ENCODE data around the gene KIAA1755. TPM values are rescaled to one million over a fixed set of nuclear protein-coding genes. Genes with fewer than 3 reads are reported as not detected.

KIAA1755 gene
- polyA plus RNA-seq, 1 of the 3 experiments (the other 2 are of a cell fraction) = 0.54 TPM

- TF ChIP-seq TEAD4 (IDR thresholded peaks at IDR 0.05; ENCODE audit: borderline replicate concordance, insufficient read depth) = no peak
- TF ChIP-seq, protein P1, sequence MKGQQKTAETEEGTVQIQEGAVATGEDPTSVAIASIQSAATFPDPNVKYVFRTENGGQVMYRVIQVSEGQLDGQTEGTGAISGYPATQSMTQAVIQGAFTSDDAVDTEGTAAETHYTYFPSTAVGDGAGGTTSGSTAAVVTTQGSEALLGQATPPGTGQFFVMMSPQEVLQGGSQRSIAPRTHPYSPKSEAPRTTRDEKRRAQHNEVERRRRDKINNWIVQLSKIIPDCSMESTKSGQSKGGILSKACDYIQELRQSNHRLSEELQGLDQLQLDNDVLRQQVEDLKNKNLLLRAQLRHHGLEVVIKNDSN (IDR thresholded peaks at IDR 0.05; ENCODE audit: borderline replicate concordance, low read depth) = no peak
Measured at GRCh38 chr20:38258545-38259215, 1.9 kb downstream of the KIAA1755 start (continued).

DNA sequence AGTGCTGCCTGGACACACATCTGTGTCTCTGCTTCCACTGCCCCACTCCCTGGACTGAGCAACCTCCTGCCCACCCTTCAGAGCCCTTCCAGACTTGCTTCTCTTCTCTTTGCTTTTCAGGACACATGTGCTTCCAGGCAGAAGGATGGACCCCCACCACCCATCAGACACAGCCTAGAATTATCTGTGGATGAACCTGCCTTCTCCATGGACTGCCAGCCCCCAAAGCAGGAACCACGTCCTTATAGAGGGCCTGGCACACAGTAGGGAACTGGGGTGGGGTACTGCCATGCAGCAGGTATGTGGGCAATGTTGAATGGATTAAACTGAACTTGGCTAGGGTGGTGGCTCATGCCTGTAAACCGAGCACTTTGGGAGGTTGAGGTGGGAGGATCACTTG is 3.6 kb downstream of the KIAA1755 start:
- no peak overlapping the region for H3K9ac ChIP-seq
- 0 out of 4 replicates have a peak overlapping the region, but pooled peaks of 1 of the 2 experiments have one; percentile 8 for H3K4me3 ChIP-seq (ENCODE audit: low read depth in 2 of 2, low read length in 1 of 2)
- ChIA-PET CTCF (no interaction called here), POLR2A (no interaction called here)
- no peaks in the 10 kb centered on the region for H3K9me2 ChIP-seq
- H3K79me2 ChIP-seq (ENCODE audit: insufficient read depth) = no peaks in the 10 kb centered on the region; the same call in 1 of the 2 replicates
- no peaks in the 10 kb centered on the region for H3K36me3 ChIP-seq (replicated peaks in 1 of 2; ENCODE audit: control insufficient read depth in 1 of 2, insufficient read depth in 2 of 2, low read length in 1 of 2)
- no peaks in the 10 kb centered on the region for H4K20me1 ChIP-seq (ENCODE audit: insufficient read depth)
- no peak overlapping the region for H3K4me2 ChIP-seq
- peaks cover 22% of the 10 kb centered on the region for H3F3A ChIP-seq (replicated peaks; ENCODE audit: insufficient read depth)
- H3K4me1 ChIP-seq (ENCODE audit: control insufficient read depth in 1 of 2, insufficient read depth in 2 of 2, low read depth in 1 of 2, low read length in 1 of 2) = peaks cover 3 to 7% of the 10 kb centered on the region in 2 experiments; a peak in 2 of 4 replicates
- H2AFZ ChIP-seq (ENCODE audit: low read depth) = no peak overlapping the region
- TF ChIP-seq NFIC (IDR thresholded peaks at IDR 0.05; ENCODE audit: borderline replicate concordance) = no peak
- no peak for TF ChIP-seq GABPA (IDR thresholded peaks at IDR 0.05; ENCODE audit: low read depth)
- no peak for TF ChIP-seq JUND (IDR thresholded peaks at IDR 0.05)
- no peak for TF ChIP-seq GATA2 (CRISPR knock-in tag; IDR thresholded peaks at IDR 0.05)
- no peak for TF ChIP-seq YY1 (IDR thresholded peaks at IDR 0.05; ENCODE audit: low read depth)
- TF ChIP-seq FOXM1 (IDR thresholded peaks at IDR 0.05; ENCODE audit: low read depth) = no peak
- no peak for TF ChIP-seq MAX (IDR thresholded peaks at IDR 0.05; ENCODE audit: low read depth)
- TF ChIP-seq, protein P2, sequence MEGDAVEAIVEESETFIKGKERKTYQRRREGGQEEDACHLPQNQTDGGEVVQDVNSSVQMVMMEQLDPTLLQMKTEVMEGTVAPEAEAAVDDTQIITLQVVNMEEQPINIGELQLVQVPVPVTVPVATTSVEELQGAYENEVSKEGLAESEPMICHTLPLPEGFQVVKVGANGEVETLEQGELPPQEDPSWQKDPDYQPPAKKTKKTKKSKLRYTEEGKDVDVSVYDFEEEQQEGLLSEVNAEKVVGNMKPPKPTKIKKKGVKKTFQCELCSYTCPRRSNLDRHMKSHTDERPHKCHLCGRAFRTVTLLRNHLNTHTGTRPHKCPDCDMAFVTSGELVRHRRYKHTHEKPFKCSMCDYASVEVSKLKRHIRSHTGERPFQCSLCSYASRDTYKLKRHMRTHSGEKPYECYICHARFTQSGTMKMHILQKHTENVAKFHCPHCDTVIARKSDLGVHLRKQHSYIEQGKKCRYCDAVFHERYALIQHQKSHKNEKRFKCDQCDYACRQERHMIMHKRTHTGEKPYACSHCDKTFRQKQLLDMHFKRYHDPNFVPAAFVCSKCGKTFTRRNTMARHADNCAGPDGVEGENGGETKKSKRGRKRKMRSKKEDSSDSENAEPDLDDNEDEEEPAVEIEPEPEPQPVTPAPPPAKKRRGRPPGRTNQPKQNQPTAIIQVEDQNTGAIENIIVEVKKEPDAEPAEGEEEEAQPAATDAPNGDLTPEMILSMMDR (IDR thresholded peaks at IDR 0.05) = no peak
- H3K27me3 ChIP-seq (ENCODE audit: insufficient read depth) = no peaks in the 10 kb centered on the region
- 86% methylated on average over 2 of the region's 2 CpGs for WGBS (ENCODE audit: low lambda C conversion rate)
- no peak for DNase-seq
- no peaks in the 10 kb centered on the region for H3K9me3 ChIP-seq
- H3K27ac ChIP-seq (ENCODE audit: low read depth in 2 of 2, low read length in 1 of 2) = peak overlapping the region in 1 of 2 experiments; percentile 67; a peak in 2 of 4 replicates

GRCh38 chr20:38256021-38256420 is 4.5 kb downstream of the KIAA1755 start:
- ChIA-PET POLR2A (no interaction called here), CTCF (interaction anchor here (1.0 to 1.5 kb wide), 2 partner anchors 26 to 153 kb away, joined by 3 to 4 read pairs; no protein-coding TSS in a partner anchor)
- Histone ChIP-seq H3K79me2 (ENCODE audit: insufficient read depth) (no peaks in the 10 kb centered on the region; the same call in 1 of the 2 replicates), H3K9me3 (no peaks in the 10 kb centered on the region), H3K4me1 (ENCODE audit: control insufficient read depth in 1 of 2, insufficient read depth in 2 of 2, low read depth in 1 of 2, low read length in 1 of 2) (peaks cover 3 to 7% of the 10 kb centered on the region in 2 experiments; a peak in 2 of 4 replicates), H3K27ac (ENCODE audit: low read depth in 2 of 2, low read length in 1 of 2) (peak overlapping the region in 1 of 2 experiments; percentile 24; a peak in 1 of 4 replicates), H3K27me3 (ENCODE audit: insufficient read depth) (no peaks in the 10 kb centered on the region), H4K20me1 (ENCODE audit: insufficient read depth) (no peaks in the 10 kb centered on the region), H2AFZ (ENCODE audit: low read depth) (no peak overlapping the region), H3K9me2 (no peaks in the 10 kb centered on the region), H3K4me2 (no peak overlapping the region), H3K4me3 (ENCODE audit: low read depth in 2 of 2, low read length in 1 of 2) (no peak overlapping the region), H3K9ac (no peak overlapping the region), H3K36me3 (replicated peaks in 1 of 2; ENCODE audit: control insufficient read depth in 1 of 2, insufficient read depth in 2 of 2, low read length in 1 of 2) (no peaks in the 10 kb centered on the region), H3F3A (replicated peaks; ENCODE audit: insufficient read depth) (peaks cover 22% of the 10 kb centered on the region)
- 83% methylated on average over 4 of the region's 4 CpGs for WGBS (ENCODE audit: low lambda C conversion rate)
- DNase-seq = no peak
- TF ChIP-seq NRF1 (IDR thresholded peaks at IDR 0.05; ENCODE audit: low read depth, low read length) = no peak
- TF ChIP-seq JUND (IDR thresholded peaks at IDR 0.05) = no peak
- no peak for TF ChIP-seq PBX3 (IDR thresholded peaks at IDR 0.05)
- no peak for TF ChIP-seq MXI1 (IDR thresholded peaks at IDR 0.05; ENCODE audit: low read depth, low read length)
- TF ChIP-seq EP300 (IDR thresholded peaks at IDR 0.05; ENCODE audit: borderline replicate concordance in 1 of 2, low read depth in 1 of 2, low read length in 1 of 2) = no peak
- no peak for TF ChIP-seq TEAD4 (IDR thresholded peaks at IDR 0.05; ENCODE audit: borderline replicate concordance, insufficient read depth)
- no peak for TF ChIP-seq SMC3 (IDR thresholded peaks at IDR 0.05; ENCODE audit: low read depth, low read length)
- TF ChIP-seq ELF1 (IDR thresholded peaks at IDR 0.05) = no peak
- no peak for TF ChIP-seq EZH2phosphoT487 (IDR thresholded peaks at IDR 0.05; ENCODE audit: borderline replicate concordance, low read depth)
- no peak for TF ChIP-seq MAX (IDR thresholded peaks at IDR 0.05; ENCODE audit: low read depth)
- no peak for TF ChIP-seq FOXM1 (IDR thresholded peaks at IDR 0.05; ENCODE audit: low read depth)
- no peak for TF ChIP-seq USF2 (IDR thresholded peaks at IDR 0.05; ENCODE audit: borderline replicate concordance, low read depth, low read length)
- no peak for TF ChIP-seq YY1 (IDR thresholded peaks at IDR 0.05; ENCODE audit: low read depth)
- TF ChIP-seq TCF12 (IDR thresholded peaks at IDR 0.05) = no peak
- no peak for TF ChIP-seq CHD2 (IDR thresholded peaks at IDR 0.05; ENCODE audit: low read length, partially characterized antibody)

Measured in SK-N-SH (cell line).